Endodermal cell (in vitro differentiated cells): Measurements from ENCODE around the gene DPPA5. TPM values are rescaled to one million over a fixed set of nuclear protein-coding genes. Genes with fewer than 3 reads are reported as not detected.

Experiments used
- DNase-seq: peaks from one replicate; pipeline ENCODE4 v3.0.0-alpha.2; 2017
- H3K27ac ChIP-seq: 2 replicates; pipeline ENCODE4 v1.5.1; 2013; ENCODE audit warnings: mild to moderate bottlenecking, low read depth, low read length, moderate library complexity
- H3K27me3 ChIP-seq: 2 replicates; pipeline ENCODE4 v1.6.1; 2013; ENCODE audit warnings: mild to moderate bottlenecking, low read length, moderate library complexity; ENCODE audit not compliant: insufficient read depth, control insufficient read depth, poor library complexity, severe bottlenecking
- H3K36me3 ChIP-seq: 2 replicates; pipeline ENCODE4 v1.7.0; 2013; ENCODE audit warnings: mild to moderate bottlenecking, low read length, moderate library complexity; ENCODE audit not compliant: control insufficient read depth, insufficient read depth
- H3K4me1 ChIP-seq: one replicate; pipeline ENCODE4 v1.7.0; 2013; ENCODE audit warnings: low read length; ENCODE audit not compliant: control insufficient read depth, insufficient read depth
- H3K4me3 ChIP-seq: 2 replicates; pipeline ENCODE4 v1.5.1; 2013; ENCODE audit warnings: mild to moderate bottlenecking, low read length, moderate library complexity
- H3K9ac ChIP-seq: 2 replicates; pipeline ENCODE4 v1.6.1; 2013; ENCODE audit warnings: mild to moderate bottlenecking, low read length, moderate library complexity; ENCODE audit not compliant: poor library complexity, severe bottlenecking; ENCODE audit errors: extremely low read depth
- H3K9me3 ChIP-seq: 2 replicates; pipeline ENCODE4 v1.6.1; 2013; ENCODE audit warnings: mild to moderate bottlenecking, low read length, moderate library complexity; ENCODE audit not compliant: control insufficient read depth
- H3K27ac Mint-ChIP-seq: 2 replicates; pipeline ENCODE4 v1.8.0; 2020; ENCODE audit warnings: mixed read lengths
- H3K27me3 Mint-ChIP-seq: 2 replicates; pipeline ENCODE4 v1.8.0; 2021; ENCODE audit warnings: mild to moderate bottlenecking, mixed read lengths; ENCODE audit not compliant: insufficient read depth
- H3K36me3 Mint-ChIP-seq: 2 replicates; pipeline ENCODE4 v1.8.0; 2020; ENCODE audit warnings: low read depth, mixed read lengths
- H3K4me1 Mint-ChIP-seq: 2 replicates; pipeline ENCODE4 v1.8.0; 2020; ENCODE audit warnings: mixed read lengths
- H3K4me3 Mint-ChIP-seq: 2 replicates; pipeline ENCODE4 v1.8.0; 2020; ENCODE audit warnings: mild to moderate bottlenecking, moderate library complexity, mixed read lengths
- H3K9me3 Mint-ChIP-seq: 2 replicates; pipeline ENCODE4 v1.8.0; 2020; ENCODE audit warnings: mild to moderate bottlenecking, mixed read lengths
- WGBS, 2 experiments: methylation state at CpG; one replicate each; pipeline versions ENCODE4 v1.1.5 to v1.1.7; 2013; ENCODE audit warnings: missing lambda C conversion rate in 2 of 2, mixed read lengths in 1 of 2; ENCODE audit not compliant: insufficient coverage in 1 of 2, insufficient read length in 1 of 2; 5-methylcytosine and 5-hydroxymethylcytosine counted together
- total RNA-seq, 2 donors: library from RNA; stranded (reverse); fragmentation: NEBNext Ultra II Directional in 1 of 2; extraction: Animal tissue kit (Norgen Biotek cat#: 25700) in 1 of 2; gene quantifications; 2 replicates in 1 of 2; 3 replicates in 1 of 2; pipeline ENCODE4 v1.2.1, GENCODE V29; 2021
- TF ChIP-seq, protein P1 (sequence below): fragments of 200-600 bp; sonication (generic); conservative IDR thresholded peaks from 2 replicates; pipeline ENCODE4 v1.5.0; 2021; ENCODE audit warnings: antibody characterized with exemption, mild to moderate bottlenecking

DPPA5 gene
- total RNA-seq, 2 donors from 2014 or later: not detected

DNA sequence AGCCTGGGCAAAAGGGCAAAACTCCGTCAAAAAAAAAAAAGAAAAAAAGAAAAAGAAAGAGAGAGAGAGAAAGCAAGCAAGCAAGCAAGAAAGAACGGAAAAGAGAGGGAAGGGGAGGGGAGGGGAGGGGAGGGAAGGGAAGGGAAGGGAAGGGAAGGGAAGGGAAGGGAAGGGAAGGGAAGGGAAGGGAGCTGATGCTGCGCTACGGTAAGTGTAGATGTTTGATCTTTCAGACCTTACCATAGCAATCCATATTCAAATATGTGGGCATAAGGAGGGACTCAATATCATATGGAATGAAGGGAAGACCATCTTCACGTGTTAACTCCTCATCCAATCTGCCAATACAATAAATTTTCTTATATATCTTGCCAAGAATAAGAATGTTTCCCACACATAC is 11.9 kb downstream of the DPPA5 start:
- no peak for DNase-seq
- Histone ChIP-seq H3K36me3 (no peaks in the 10 kb centered on the region), H3K4me1 (no peaks in the 10 kb centered on the region), H3K27me3 (no peaks in the 10 kb centered on the region), H3K9ac (no peak overlapping the region), H3K9me3 (no peaks in the 10 kb centered on the region), H3K4me3 (no peak overlapping the region), H3K27ac (no peak overlapping the region)
- H3K27ac Mint-ChIP-seq: no peak overlapping the region
- 82% methylated on average over 2 of the region's 5 CpGs; no CpG with 5 or more reads in 1 of the 2 experiments for WGBS, 2 experiments
- H3K9me3 Mint-ChIP-seq: no peaks in the 10 kb centered on the region
- H3K4me3 Mint-ChIP-seq: no peak overlapping the region
- no peaks in the 10 kb centered on the region for H3K36me3 Mint-ChIP-seq
- TF ChIP-seq, protein P1, sequence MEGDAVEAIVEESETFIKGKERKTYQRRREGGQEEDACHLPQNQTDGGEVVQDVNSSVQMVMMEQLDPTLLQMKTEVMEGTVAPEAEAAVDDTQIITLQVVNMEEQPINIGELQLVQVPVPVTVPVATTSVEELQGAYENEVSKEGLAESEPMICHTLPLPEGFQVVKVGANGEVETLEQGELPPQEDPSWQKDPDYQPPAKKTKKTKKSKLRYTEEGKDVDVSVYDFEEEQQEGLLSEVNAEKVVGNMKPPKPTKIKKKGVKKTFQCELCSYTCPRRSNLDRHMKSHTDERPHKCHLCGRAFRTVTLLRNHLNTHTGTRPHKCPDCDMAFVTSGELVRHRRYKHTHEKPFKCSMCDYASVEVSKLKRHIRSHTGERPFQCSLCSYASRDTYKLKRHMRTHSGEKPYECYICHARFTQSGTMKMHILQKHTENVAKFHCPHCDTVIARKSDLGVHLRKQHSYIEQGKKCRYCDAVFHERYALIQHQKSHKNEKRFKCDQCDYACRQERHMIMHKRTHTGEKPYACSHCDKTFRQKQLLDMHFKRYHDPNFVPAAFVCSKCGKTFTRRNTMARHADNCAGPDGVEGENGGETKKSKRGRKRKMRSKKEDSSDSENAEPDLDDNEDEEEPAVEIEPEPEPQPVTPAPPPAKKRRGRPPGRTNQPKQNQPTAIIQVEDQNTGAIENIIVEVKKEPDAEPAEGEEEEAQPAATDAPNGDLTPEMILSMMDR: no peak
- peaks cover 11% of the 10 kb centered on the region for H3K4me1 Mint-ChIP-seq
- no peaks in the 10 kb centered on the region for H3K27me3 Mint-ChIP-seq

DNA sequence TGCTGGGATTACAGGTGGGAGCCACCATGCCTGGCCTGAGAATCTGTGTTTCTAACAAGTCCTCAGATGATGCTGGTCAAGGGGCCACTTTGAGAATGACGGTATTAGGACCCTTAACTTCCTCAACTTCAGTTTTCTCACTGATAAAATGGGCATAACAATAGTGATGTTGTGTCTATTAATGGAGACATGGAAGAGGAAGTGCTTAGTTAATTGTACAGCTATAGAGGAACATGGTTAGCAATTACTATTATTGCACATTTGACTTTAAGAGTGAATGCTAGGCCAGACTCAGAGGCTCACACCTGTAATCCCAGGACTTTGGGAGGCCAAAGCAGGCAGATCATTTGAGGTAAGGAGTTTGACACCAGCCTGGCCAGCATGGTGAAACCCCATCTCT is 12.7 kb downstream of the DPPA5 start:
- no peaks in the 10 kb centered on the region for H3K9me3 Mint-ChIP-seq
- no peaks in the 10 kb centered on the region for H3K27me3 Mint-ChIP-seq
- H3K4me1 ChIP-seq: no peaks in the 10 kb centered on the region
- no peak overlapping the region for H3K27ac ChIP-seq
- no peak overlapping the region for H3K9ac ChIP-seq
- H3K4me1 Mint-ChIP-seq: peaks cover 11% of the 10 kb centered on the region
- H3K4me3 Mint-ChIP-seq: no peak overlapping the region
- no peaks in the 10 kb centered on the region for H3K36me3 ChIP-seq
- WGBS, 2 experiments: 100% methylated on average over 1 of the region's 1 CpG; no CpG with 5 or more reads in 1 of the 2 experiments
- no peaks in the 10 kb centered on the region for H3K27me3 ChIP-seq
- no peak overlapping the region for H3K4me3 ChIP-seq
- H3K36me3 Mint-ChIP-seq: no peaks in the 10 kb centered on the region
- H3K9me3 ChIP-seq: no peaks in the 10 kb centered on the region
- DNase-seq: no peak
- TF ChIP-seq, protein P1: no peak
- H3K27ac Mint-ChIP-seq: no peak overlapping the region

DNA sequence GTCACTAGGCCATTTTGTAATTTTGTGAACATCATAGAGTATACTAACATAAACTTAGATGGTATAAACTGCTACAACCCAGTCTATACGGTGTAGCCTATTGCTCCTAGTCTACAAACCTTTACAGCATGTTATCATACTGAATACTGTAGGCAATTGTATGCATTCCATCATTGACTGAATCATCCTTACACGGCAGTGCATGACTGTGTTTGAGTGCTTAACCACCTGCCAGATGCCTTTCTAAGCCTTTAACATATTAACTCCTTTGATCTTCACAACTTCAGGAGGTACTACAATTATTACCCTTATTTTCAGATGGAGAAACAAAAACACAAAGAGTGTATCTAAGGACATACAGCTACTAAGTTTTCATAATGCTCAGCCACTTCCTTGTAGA is 14.0 kb downstream of the DPPA5 start:
- DNase-seq: no peak
- Histone ChIP-seq H3K27ac (no peak overlapping the region), H3K4me3 (no peak overlapping the region), H3K4me1 (no peaks in the 10 kb centered on the region), H3K9ac (no peak overlapping the region), H3K9me3 (no peaks in the 10 kb centered on the region), H3K27me3 (no peaks in the 10 kb centered on the region), H3K36me3 (no peaks in the 10 kb centered on the region)
- Mint-ChIP-seq H3K27me3 (no peaks in the 10 kb centered on the region), H3K4me3 (no peak overlapping the region), H3K9me3 (no peaks in the 10 kb centered on the region), H3K4me1 (peaks cover 11% of the 10 kb centered on the region), H3K27ac (no peak overlapping the region), H3K36me3 (no peaks in the 10 kb centered on the region)
- TF ChIP-seq, protein P1: no peak
- WGBS, 2 experiments: 77 to 84% methylated on average over 2 of the region's 2 CpGs
